Measurements from ENCODE around the gene KBTBD2.
"Not testable (repeated sequence)": the region's sequence is repeated elsewhere in the genome, so short reads cannot be mapped to it uniquely, and the experiment has no call there.

GRCh38 chr7:32878023-32878422 is 13.5 kb downstream of the KBTBD2 start:
- TF ChIP-seq TAF1 (IDR thresholded peaks at IDR 0.05; ENCODE audit: borderline replicate concordance, low read depth, low read length); POLR2A (IDR thresholded peaks at IDR 0.05; ENCODE audit: low read depth, low read length); POLR2AphosphoS5 (IDR thresholded peaks at IDR 0.05; ENCODE audit: low read depth, low read length): not testable (repeated sequence)
